HG02970 (cell line): ENCODE data around the gene YTHDF1.
"Not testable (repeated sequence)": the region's sequence is repeated elsewhere in the genome, so short reads cannot be mapped to it uniquely, and the experiment has no call there.

Experiments used
- ATAC-seq: cut with Tn5 transposase; IDR thresholded peaks from one replicate; pipeline ENCODE4 v1.9.1; 2021; ENCODE audit warnings: mild to moderate bottlenecking, moderate library complexity, moderate number of reproducible peaks; ENCODE audit not compliant: unreplicated experiment, low FRiP score

The YTHDF1 gene

GRCh38 chr20:63160641-63161175, 55.2 kb downstream of the YTHDF1 start:
- no peak for ATAC-seq

GRCh38 chr20:63159826-63160640, 55.9 kb downstream of the YTHDF1 start:
- no peak for ATAC-seq

- ATAC-seq: not testable (repeated sequence)
Measured at GRCh38 chr20:63159251-63159650, 56.7 kb downstream of the YTHDF1 start.

- no peak for ATAC-seq
Measured at GRCh38 chr20:63158845-63159244, 57.1 kb downstream of the YTHDF1 start.

GRCh38 chr20:63158352-63158751, 57.6 kb downstream of the YTHDF1 start:
- ATAC-seq: no peak

- ATAC-seq: not testable (repeated sequence)
Measured at GRCh38 chr20:63157431-63157830, 58.5 kb downstream of the YTHDF1 start.

GRCh38 chr20:63156221-63156671, 59.7 kb downstream of the YTHDF1 start:
- no peak for ATAC-seq

- ATAC-seq: no peak
Measured at GRCh38 chr20:63155266-63156165, 60.4 kb downstream of the YTHDF1 start.

- ATAC-seq: no peak
Measured at GRCh38 chr20:63154395-63154794, 61.5 kb downstream of the YTHDF1 start.

GRCh38 chr20:63153254-63154221, 62.4 kb downstream of the YTHDF1 start:
- no peak for ATAC-seq

- ATAC-seq: no peak
Measured at GRCh38 chr20:63152322-63153253, 63.3 kb downstream of the YTHDF1 start.

- no peak for ATAC-seq
Measured at GRCh38 chr20:63151554-63152321, 64.2 kb downstream of the YTHDF1 start.

- no peak for ATAC-seq
Measured at GRCh38 chr20:63150911-63151531, 64.9 kb downstream of the YTHDF1 start.

- no peak for ATAC-seq
Measured at GRCh38 chr20:63150391-63150898, 65.5 kb downstream of the YTHDF1 start.

- ATAC-seq: no peak
Measured at GRCh38 chr20:63149531-63150192, 66.3 kb downstream of the YTHDF1 start.

GRCh38 chr20:63148696-63149095, 67.2 kb downstream of the YTHDF1 start:
- no peak for ATAC-seq

GRCh38 chr20:63147532-63147931, 68.4 kb downstream of the YTHDF1 start:
- ATAC-seq: no peak
